GM19239 (cell line): ENCODE results near the gene CNDP1.
"Not testable (repeated sequence)": the region's sequence is repeated elsewhere in the genome, so short reads cannot be mapped to it uniquely, and the experiment has no call there.

ENCODE experiments used
- DNase-seq: peaks from one replicate; pipeline ENCODE4 v3.0.0; 2011; ENCODE audit warnings: low spot score; ENCODE audit not compliant: insufficient read length
- FAIRE-seq: peaks from 2 replicates; lab custom pipeline; 2011; peaks lifted over from hg19 to GRCh38; lab: Jason Lieb, UNC

Gene CNDP1

GRCh38 chr18:74519320-74520095 is 14.8 kb upstream of the CNDP1 start:
- DNase-seq (no peak), FAIRE-seq (no peak)

DNA sequence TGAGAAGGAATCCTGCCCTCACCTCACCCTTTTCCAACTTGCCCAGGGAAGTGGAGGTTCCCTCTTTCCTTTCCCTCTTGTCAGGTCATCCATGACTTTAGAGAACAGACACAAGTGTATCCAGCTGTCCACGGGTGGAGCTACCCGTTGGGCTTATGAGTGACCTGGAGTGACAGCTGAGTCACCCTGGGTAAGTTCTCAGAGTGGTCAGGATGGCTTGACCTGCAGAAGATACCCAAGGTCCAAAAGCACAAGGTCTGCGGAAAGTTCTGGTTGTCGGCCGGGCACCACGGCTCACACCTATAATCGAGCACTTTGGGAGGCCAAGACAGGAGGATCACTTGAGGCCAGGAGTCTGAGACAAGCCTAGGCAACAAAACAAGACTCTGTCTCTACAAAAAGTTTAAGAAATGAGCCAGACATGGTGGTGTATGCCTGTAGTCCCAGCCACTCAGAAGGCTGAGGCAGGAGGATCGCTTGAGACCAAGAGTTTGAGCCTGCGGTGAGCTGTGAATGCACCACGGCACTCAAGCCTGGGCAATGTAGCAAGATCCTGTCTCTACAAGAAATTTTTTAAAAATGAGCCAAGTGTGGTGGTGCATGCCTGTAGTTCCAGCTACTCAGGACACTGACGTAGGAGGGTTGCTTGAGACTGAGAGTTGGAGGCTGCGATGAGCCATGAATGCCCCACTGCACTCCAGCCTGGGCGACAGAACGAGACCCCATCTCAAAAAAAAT is 14.0 kb upstream of the CNDP1 start:
- FAIRE-seq (no peak), DNase-seq (no peak)

- DNase-seq (no peak), FAIRE-seq (no peak)
These were observed 13.1 kb upstream of the CNDP1 start for GRCh38 chr18:74521068-74521725.

- no peak for DNase-seq
- no peak for FAIRE-seq
These were observed 11.4 kb upstream of the CNDP1 start for GRCh38 chr18:74522635-74523548.

GRCh38 chr18:74524097-74524496 is 10.2 kb upstream of the CNDP1 start:
- FAIRE-seq (no peak), DNase-seq (no peak)

DNA sequence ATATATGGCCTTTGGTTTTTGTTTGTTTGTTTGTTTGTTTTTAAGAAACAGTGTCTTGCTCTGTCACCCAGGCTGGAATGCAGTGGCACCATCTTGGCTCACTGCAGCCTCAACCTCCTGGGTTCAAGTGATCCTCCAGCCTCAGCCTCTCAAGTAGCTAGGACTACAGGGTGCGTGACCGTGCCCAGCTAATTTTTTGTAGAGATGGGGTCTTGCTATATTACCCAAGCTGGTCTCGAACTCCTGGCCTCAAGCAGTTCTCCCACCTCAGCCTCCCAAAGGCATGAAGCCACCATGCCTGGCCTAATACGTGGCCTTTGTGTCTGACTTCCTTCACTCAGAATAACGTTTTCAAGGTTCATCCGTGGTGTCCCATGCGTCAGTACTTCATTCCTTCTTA is 9.4 kb upstream of the CNDP1 start:
- FAIRE-seq, DNase-seq: not testable (repeated sequence)

DNA sequence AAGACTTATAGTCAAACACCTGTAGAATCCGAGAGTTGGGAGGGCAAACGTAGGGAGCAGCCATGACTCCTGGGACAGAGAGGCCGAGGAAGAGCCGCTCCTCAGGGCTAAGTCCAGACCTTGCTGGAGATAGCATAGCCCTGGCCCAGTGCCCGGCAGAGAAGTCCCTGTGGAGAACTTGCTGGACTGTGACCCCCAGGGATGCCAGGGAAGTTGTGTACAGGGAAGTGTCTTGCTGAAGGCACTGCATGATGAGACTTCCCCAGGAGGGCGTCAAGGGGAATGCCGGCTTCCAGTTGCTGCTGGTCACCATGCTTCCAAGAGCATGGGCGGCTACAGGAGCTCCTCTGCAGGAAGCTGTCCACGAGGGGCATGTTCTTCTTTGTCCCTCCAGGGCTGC is 8.6 kb upstream of the CNDP1 start:
- FAIRE-seq (no peak), DNase-seq (no peak)

GRCh38 chr18:74526488-74526887 is 7.8 kb upstream of the CNDP1 start:
- no peak for DNase-seq
- no peak for FAIRE-seq

GRCh38 chr18:74528478-74528877 is 5.8 kb upstream of the CNDP1 start:
- DNase-seq (no peak), FAIRE-seq (no peak)

- DNase-seq (no peak), FAIRE-seq (no peak)
These were observed 5.4 kb upstream of the CNDP1 start for GRCh38 chr18:74528913-74529312.

DNA sequence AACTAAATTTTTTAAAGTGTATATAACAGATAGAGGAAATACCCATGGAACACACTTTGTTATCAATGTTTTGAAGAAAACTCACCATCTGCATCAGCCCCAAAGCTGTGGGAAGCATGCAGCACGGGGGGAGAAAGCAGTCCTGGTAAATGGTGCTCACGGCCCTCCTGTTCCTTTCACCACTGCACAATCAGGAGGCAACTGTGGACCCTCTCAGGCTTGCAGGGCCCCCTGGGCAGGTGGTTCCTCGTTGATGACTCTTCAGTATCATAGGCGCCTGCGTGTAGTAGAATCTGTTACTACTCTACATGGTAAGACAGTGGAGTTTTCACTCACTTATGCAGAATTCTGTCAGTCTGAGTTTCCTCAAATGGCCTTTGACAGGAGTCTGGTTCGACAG is 4.9 kb upstream of the CNDP1 start:
- no peak for FAIRE-seq

DNA sequence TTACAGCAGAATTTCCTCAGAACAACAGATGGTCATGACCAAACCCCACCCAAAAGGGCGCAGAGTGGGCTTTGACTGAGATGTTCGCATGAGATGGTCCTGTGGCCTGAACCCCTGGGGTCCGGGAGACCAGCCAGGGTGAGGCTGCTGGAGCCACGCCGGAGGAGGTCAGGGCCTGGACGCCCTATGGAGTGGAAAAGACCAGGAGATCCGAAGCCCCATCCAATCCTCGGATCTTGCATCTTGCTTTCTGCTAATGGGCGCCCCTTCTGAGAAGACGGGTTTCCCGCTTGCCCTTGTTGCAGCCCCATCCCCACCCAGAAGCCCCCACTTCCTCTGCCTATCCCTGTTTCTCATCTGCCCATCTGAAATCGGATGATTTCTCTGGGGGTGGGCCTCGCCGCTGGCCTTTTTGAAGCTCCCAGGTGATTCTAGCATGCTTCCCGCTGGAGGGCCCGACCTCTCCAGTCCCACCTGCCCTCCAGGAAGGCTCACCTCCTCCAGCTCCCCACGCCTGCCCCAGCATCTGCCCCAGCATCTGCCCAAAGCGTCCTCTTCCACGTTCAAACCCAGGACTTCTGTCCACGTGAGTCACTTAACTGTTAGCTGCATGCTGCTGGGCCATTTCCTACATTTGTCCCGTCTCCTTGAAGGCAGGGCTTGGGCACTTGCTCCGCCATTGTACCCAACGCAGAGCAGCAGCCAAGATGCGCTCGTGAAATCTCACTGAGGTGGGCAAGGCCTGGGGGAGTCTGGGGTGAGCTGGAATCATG is 4.3 kb upstream of the CNDP1 start:
- DNase-seq (no peak), FAIRE-seq (no peak)

More for the DNA sequence above, 4.9 kb upstream of the CNDP1 start:
- no peak for DNase-seq

DNA sequence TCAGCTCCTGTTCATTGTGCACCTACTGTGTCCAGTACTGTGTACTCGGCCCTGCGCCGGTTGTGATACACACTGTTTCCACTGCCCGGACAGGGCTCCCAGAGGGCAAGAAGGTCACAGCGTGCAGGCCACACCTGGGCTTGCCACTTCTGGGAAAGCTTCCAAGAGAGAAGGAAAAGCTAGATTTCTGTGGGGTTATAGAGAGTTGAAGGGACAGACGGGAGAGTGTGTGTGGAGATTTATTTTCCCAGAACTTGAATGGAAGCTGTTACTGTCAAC is 3.8 kb upstream of the CNDP1 start:
- FAIRE-seq: no peak

DNA sequence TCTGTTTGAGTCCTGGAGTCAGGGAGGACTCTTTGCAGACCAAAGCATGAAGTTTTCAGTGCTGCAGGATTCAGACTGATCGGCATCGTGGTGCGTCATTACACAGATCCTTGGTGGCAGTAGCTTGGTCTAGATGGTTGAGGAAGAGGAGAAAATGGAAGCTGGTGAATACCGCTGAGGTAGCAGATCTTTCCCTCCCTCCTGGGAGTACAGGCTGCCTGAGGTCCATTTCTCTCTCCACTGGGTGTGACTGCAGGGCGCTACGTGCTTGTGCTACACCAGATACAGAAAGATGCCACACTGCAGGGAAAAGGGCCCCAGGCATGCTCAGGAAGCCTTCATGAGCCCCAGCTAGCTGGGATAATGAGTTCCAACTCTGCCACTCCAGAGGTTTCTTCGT is 3.3 kb upstream of the CNDP1 start:
- no peak for FAIRE-seq
- no peak for DNase-seq

More for the DNA sequence above, 3.8 kb upstream of the CNDP1 start:
- no peak for DNase-seq

DNA sequence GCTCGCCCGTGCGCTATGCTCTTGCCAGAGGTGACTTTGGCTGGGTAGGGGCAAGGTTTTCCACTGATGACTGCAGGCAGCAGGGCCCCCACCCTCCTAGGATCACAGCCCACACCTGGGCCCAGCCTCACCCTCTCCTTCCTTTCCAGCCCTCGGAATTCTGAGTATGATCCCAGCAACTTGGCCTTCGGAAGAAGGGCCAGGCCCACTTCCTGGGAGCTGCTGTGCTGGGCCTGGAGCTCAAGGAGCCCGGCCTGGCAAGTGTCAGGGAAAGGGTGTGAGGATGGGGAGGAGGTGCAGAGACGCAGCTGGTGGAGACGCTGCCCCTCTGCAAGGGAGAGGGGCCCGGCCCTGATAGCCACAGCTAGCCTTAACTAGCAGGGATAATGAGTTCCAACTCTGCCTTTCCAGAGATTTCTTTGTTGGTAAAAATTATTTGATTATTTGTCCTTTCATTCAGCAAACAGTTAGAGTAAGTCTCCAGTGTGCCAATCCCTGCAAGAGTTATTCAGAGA is 1.7 kb upstream of the CNDP1 start:
- no peak for DNase-seq
- FAIRE-seq: no peak

- FAIRE-seq (no peak), DNase-seq (no peak)
These were observed 634 bp upstream of the CNDP1 start for GRCh38 chr18:74533666-74534065.

DNA sequence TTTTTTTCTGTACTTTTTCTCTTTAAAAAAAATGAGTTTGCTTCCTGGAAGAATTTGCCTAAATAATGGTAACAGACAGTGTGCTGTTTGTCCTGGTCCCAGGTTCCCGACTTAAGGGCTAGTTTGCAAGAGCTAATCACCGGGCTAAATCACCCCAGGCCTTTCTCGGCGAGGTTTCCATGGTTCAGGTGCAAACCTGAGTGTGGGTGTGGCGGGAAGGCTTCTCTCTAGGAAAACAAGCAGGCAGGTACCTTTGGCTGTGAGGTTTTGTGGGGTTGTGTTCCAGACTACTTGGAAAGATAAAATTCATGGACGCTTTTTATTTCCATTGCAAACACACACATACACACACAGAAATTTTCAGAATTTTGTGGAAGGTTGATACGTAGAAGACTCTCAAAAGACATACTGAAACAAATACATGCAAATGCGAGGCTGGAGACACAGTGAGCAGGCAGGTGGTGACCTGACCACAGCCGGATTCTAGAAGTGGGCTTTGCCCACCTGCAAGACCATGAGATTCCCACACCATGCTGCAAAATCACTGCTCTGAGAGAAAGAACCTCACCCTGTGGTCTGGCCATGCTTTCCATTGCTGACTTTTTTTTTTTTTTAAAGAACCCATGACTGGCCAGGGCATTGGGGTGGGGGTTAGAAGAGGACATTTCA is 815 bp downstream of the CNDP1 start:
- no peak for FAIRE-seq
- no peak for DNase-seq

- no peak for DNase-seq
- FAIRE-seq: no peak
These were observed 5.0 kb downstream of the CNDP1 start for GRCh38 chr18:74539289-74539688.
